ENCODE measurements around the gene NNAT. TPM values are rescaled to one million over a fixed set of nuclear protein-coding genes. Genes with fewer than 3 reads are reported as not detected.

NNAT gene
- total and polyA plus RNA-seq, 2 donors (not counting 3 experiments of a cell fraction or from before 2014, with no cell fraction given) = 2.3 to 32.9 TPM

GRCh38 chr20:37479925-37480691, 40.9 kb upstream of the NNAT start:
- TF ChIP-seq JUN (IDR thresholded peaks at IDR 0.05; ENCODE audit: borderline replicate concordance, insufficient read depth, insufficient read length, low read depth) (no peak), MAX (IDR thresholded peaks at IDR 0.05; ENCODE audit: insufficient read depth, insufficient read length) (no peak), GATA2 (IDR thresholded peaks at IDR 0.05; ENCODE audit: insufficient read depth, insufficient read length, low read depth, low read length) (no peak), FOS (IDR thresholded peaks at IDR 0.05; ENCODE audit: borderline replicate concordance, insufficient read depth, low read length) (no peak), POLR2A (IDR thresholded peaks at IDR 0.05; ENCODE audit: low read depth, low read length) (no peak), CTCF (IDR thresholded peaks at IDR 0.05; ENCODE audit: extremely low read depth in 1 of 2, insufficient read depth in 1 of 2, low read depth in 1 of 2, low read length in 2 of 2) (no peak), EZH2 (IDR thresholded peaks at IDR 0.05; ENCODE audit: borderline replicate concordance, low read depth, low read length, severe bottlenecking) (no peak), POLR2AphosphoS5 (IDR thresholded peaks at IDR 0.05; ENCODE audit: insufficient read depth, low read depth, low read length) (no peak), MYC (IDR thresholded peaks at IDR 0.05; ENCODE audit: low read depth, low read length) (no peak)
- H3K9me1 ChIP-seq (replicated peaks; ENCODE audit: control insufficient read depth, extremely low read depth, insufficient read depth, low read length) = no peaks in the 10 kb centered on the region

More at GRCh38 chr20:37479925-37480691, 40.9 kb upstream of the NNAT start:
- Histone ChIP-seq H3K4me1 (ENCODE audit: control insufficient read depth, extremely low read depth, insufficient read depth, low read length) (peaks cover 2% of the 10 kb centered on the region), H3K4me2 (ENCODE audit: insufficient read depth, low read length) (no peak overlapping the region), H3K27ac (ENCODE audit: insufficient read depth, low read depth, low read length) (no peak overlapping the region), H3K9me3 (replicated peaks; ENCODE audit: control insufficient read depth, insufficient read depth, low read length) (no peaks in the 10 kb centered on the region), H3K27me3 (ENCODE audit: control insufficient read depth in 2 of 2, insufficient read depth in 2 of 2, low read length in 2 of 2) (peaks cover 11 to 16% of the 10 kb centered on the region in 2 experiments), H3K36me3 (ENCODE audit: control insufficient read depth in 2 of 2, extremely low read depth in 1 of 2, insufficient read depth in 2 of 2, low read length in 2 of 2) (no peaks in the 10 kb centered on the region), H3K79me2 (ENCODE audit: control insufficient read depth, insufficient read depth, low read length) (no peaks in the 10 kb centered on the region), H3K4me3 (replicated peaks in 1 of 3; ENCODE audit: insufficient read depth in 1 of 3, low read depth in 1 of 3, low read length in 3 of 3) (no peak overlapping the region), H4K20me1 (replicated peaks; ENCODE audit: control insufficient read depth, extremely low read depth, insufficient read depth, low read length) (no peaks in the 10 kb centered on the region), H2AFZ (ENCODE audit: low read depth, low read length) (no peak overlapping the region), H3K9ac (replicated peaks; ENCODE audit: extremely low read depth, insufficient read depth, low read length) (no peak overlapping the region)
- BruUV-seq (replicated peaks) = no TSS peak
- ChIA-PET POLR2A (no interaction called here), CTCF (no interaction called here)
- intact Hi-C loops (cut with micrococcal nuclease) (no loop called here), dilution Hi-C loops (cut with MboI; ENCODE audit: extremely low pct_ligation_motif_present, low sequenced_read_pairs) (no loop called here)
- FAIRE-seq (no peak), DNase-seq (ENCODE audit: low read depth, low spot score) (no peak)

All from endothelial cell of umbilical vein (primary cell).